ENCODE measurements around the gene EARS2.
"Not testable (repeated sequence)": the region's sequence is repeated elsewhere in the genome, so short reads cannot be mapped to it uniquely, and the experiment has no call there.

EARS2 gene

GRCh38 chr16:23584186-23585076, 27.3 kb upstream of the EARS2 start:
- Histone ChIP-seq H3K9me3 (replicated peaks in 1 of 11) (no peaks in the 10 kb centered on the region), H3K9ac (no peak overlapping the region), H3K4me3 (no peak overlapping the region), H3K36me3 (peaks cover 80 to 94% (median 85%) of the 10 kb centered on the region in 11 experiments), H3K4me2 (no peak overlapping the region), H3K4me1 (no peaks in the 10 kb centered on the region), H3K27me3 (no peaks in the 10 kb centered on the region), H4K20me1 (peaks cover 33 to 82% (median 60%) of the 10 kb centered on the region in 11 experiments; a peak in 21 of 22 replicates), H3K27ac (no peak overlapping the region)
- no peak for TF ChIP-seq Cebpa-rat (IDR thresholded peaks at IDR 0.05)

GRCh38 chr16:23583271-23583670, 26.1 kb upstream of the EARS2 start:
- H3K9ac ChIP-seq; H3K27me3 ChIP-seq; H3K4me2 ChIP-seq; H3K4me3 ChIP-seq; H3K27ac ChIP-seq; H3K9me3 ChIP-seq (replicated peaks in 1 of 11); H3K4me1 ChIP-seq: not testable (repeated sequence)
- Histone ChIP-seq H4K20me1 (peaks cover 22 to 81% (median 58%) of the 10 kb centered on the region in 11 experiments; a peak in 21 of 22 replicates), H3K36me3 (peaks cover 80 to 94% (median 84%) of the 10 kb centered on the region in 11 experiments)

- Histone ChIP-seq H3K4me3 (no peak overlapping the region), H3K4me1 (peaks cover 0 to 6% (median 0%) of the 10 kb centered on the region in 10 experiments; a peak in 1 of 20 replicates), H3K4me2 (no peak overlapping the region), H3K9ac (no peak overlapping the region), H4K20me1 (peaks cover 7 to 75% (median 48%) of the 10 kb centered on the region in 11 experiments; a peak in 20 of 22 replicates), H3K27ac (no peak overlapping the region), H3K27me3 (no peaks in the 10 kb centered on the region), H3K36me3 (peaks cover 69 to 94% (median 84%) of the 10 kb centered on the region in 11 experiments), H3K9me3 (replicated peaks in 1 of 11) (no peaks in the 10 kb centered on the region)
- no peak for TF ChIP-seq Cebpa-rat (IDR thresholded peaks at IDR 0.05)
These were observed 24.6 kb upstream of the EARS2 start for GRCh38 chr16:23581764-23582163.

- Histone ChIP-seq H3K9me3 (replicated peaks in 1 of 11) (no peaks in the 10 kb centered on the region), H3K4me2 (no peak overlapping the region), H3K4me1 (peaks cover 0 to 6% (median 0%) of the 10 kb centered on the region in 10 experiments; a peak in 1 of 20 replicates), H3K27me3 (no peaks in the 10 kb centered on the region), H3K27ac (no peak overlapping the region), H3K4me3 (no peak overlapping the region), H3K9ac (no peak overlapping the region), H4K20me1 (peaks cover 0 to 75% (median 35%) of the 10 kb centered on the region in 11 experiments; a peak in 16 of 22 replicates), H3K36me3 (peaks cover 57 to 93% (median 80%) of the 10 kb centered on the region in 11 experiments)
- TF ChIP-seq Cebpa-rat (IDR thresholded peaks at IDR 0.05): no peak
These were observed 23.2 kb upstream of the EARS2 start for GRCh38 chr16:23580391-23580790.

- TF ChIP-seq Cebpa-rat (IDR thresholded peaks at IDR 0.05): no peak
- H3K36me3 ChIP-seq: peaks cover 57 to 93% (median 80%) of the 10 kb centered on the region in 11 experiments
- no peak overlapping the region for H3K4me2 ChIP-seq
- H4K20me1 ChIP-seq: peaks cover 0 to 75% (median 26%) of the 10 kb centered on the region in 11 experiments; a peak in 15 of 22 replicates
- H3K27ac ChIP-seq: no peak overlapping the region
- H3K27me3 ChIP-seq: no peaks in the 10 kb centered on the region
- peaks cover 0 to 6% (median 0%) of the 10 kb centered on the region in 10 experiments; a peak in 1 of 20 replicates for H3K4me1 ChIP-seq
- no peaks in the 10 kb centered on the region for H3K9me3 ChIP-seq (replicated peaks in 1 of 11)
- H3K9ac ChIP-seq: no peak overlapping the region
- H3K4me3 ChIP-seq: no peak overlapping the region
These were observed 22.2 kb upstream of the EARS2 start for GRCh38 chr16:23579371-23579770.

- Histone ChIP-seq H4K20me1 (peaks cover 0 to 82% (median 32%) of the 10 kb centered on the region in 11 experiments; a peak in 17 of 22 replicates), H3K9ac (no peak overlapping the region; a peak in 1 of 22 replicates), H3K4me1 (peaks cover 0 to 6% (median 0%) of the 10 kb centered on the region in 10 experiments; a peak in 1 of 20 replicates), H3K27me3 (no peaks in the 10 kb centered on the region), H3K27ac (no peak overlapping the region), H3K36me3 (peaks cover 63 to 99% (median 88%) of the 10 kb centered on the region in 11 experiments), H3K4me2 (no peak overlapping the region), H3K9me3 (replicated peaks in 1 of 11) (no peaks in the 10 kb centered on the region), H3K4me3 (no peak overlapping the region)
- TF ChIP-seq Cebpa-rat (IDR thresholded peaks at IDR 0.05): no peak
These were observed 21.1 kb upstream of the EARS2 start for GRCh38 chr16:23578101-23578830.

- TF ChIP-seq Cebpa-rat (IDR thresholded peaks at IDR 0.05): no peak
- Histone ChIP-seq H3K4me2 (no peak overlapping the region), H3K36me3 (peaks cover 71 to 99% (median 96%) of the 10 kb centered on the region in 11 experiments), H3K4me1 (peaks cover 0 to 6% (median 0%) of the 10 kb centered on the region in 10 experiments; a peak in 1 of 20 replicates), H3K9ac (no peak overlapping the region), H3K27me3 (no peaks in the 10 kb centered on the region), H3K27ac (no peak overlapping the region), H4K20me1 (peaks cover 0 to 90% (median 36%) of the 10 kb centered on the region in 11 experiments; a peak in 17 of 22 replicates), H3K4me3 (no peak overlapping the region), H3K9me3 (replicated peaks in 1 of 11) (no peaks in the 10 kb centered on the region)
These were observed 20.3 kb upstream of the EARS2 start for GRCh38 chr16:23577493-23577892.

- no peak for TF ChIP-seq Cebpa-rat (IDR thresholded peaks at IDR 0.05)
- H3K27me3 ChIP-seq: no peaks in the 10 kb centered on the region
- H3K36me3 ChIP-seq: peaks cover 70 to 99% (median 90%) of the 10 kb centered on the region in 11 experiments
- H4K20me1 ChIP-seq: peaks cover 12 to 90% (median 43%) of the 10 kb centered on the region in 11 experiments; a peak in 17 of 22 replicates
- peaks cover 0 to 20% (median 7%) of the 10 kb centered on the region in 10 experiments; a peak in 10 of 20 replicates for H3K4me1 ChIP-seq
- no peak overlapping the region for H3K27ac ChIP-seq
- no peaks in the 10 kb centered on the region for H3K9me3 ChIP-seq (replicated peaks in 1 of 11)
- H3K9ac ChIP-seq: no peak overlapping the region
- H3K4me3 ChIP-seq: no peak overlapping the region
- H3K4me2 ChIP-seq: no peak overlapping the region
These were observed 18.7 kb upstream of the EARS2 start for GRCh38 chr16:23575834-23576233.

- no peak overlapping the region for H3K27ac ChIP-seq
These were observed 16.7 kb upstream of the EARS2 start for GRCh38 chr16:23573817-23574216.

More at GRCh38 chr16:23573817-23574216, 16.7 kb upstream of the EARS2 start:
- H3K9me3 ChIP-seq (replicated peaks in 1 of 11): no peaks in the 10 kb centered on the region
- TF ChIP-seq Cebpa-rat (IDR thresholded peaks at IDR 0.05): no peak
- no peak overlapping the region for H3K9ac ChIP-seq
- no peak overlapping the region for H3K4me2 ChIP-seq
- H3K4me3 ChIP-seq: no peak overlapping the region
- peaks cover 12 to 91% (median 27%) of the 10 kb centered on the region in 11 experiments; a peak in 17 of 22 replicates for H4K20me1 ChIP-seq
- H3K4me1 ChIP-seq: peaks cover 0 to 39% (median 12%) of the 10 kb centered on the region in 10 experiments; a peak in 11 of 20 replicates
- H3K27me3 ChIP-seq: no peaks in the 10 kb centered on the region
- peaks cover 69 to 99% (median 88%) of the 10 kb centered on the region in 11 experiments for H3K36me3 ChIP-seq

Data from BLaER1 treated with 17β-estradiol and CSF1 and Interleukin-3, amounts not matched to agents 10 nM and 100 nM (cell line).